Activated T-cell treated with anti-CD3 and anti-CD28 coated beads for 1 hour (primary cell): ENCODE data around the gene PRKCQ.

Experiments used
- DNase-seq: peaks from one replicate; pipeline ENCODE4 v3.0.0-alpha.2; 2020; ENCODE audit warnings: low read depth

The PRKCQ gene

GRCh38 chr10:6405713-6406112 is 174.4 kb downstream of the PRKCQ start:
- DNase-seq: no peak

GRCh38 chr10:6404127-6405072 is 175.7 kb downstream of the PRKCQ start:
- no peak for DNase-seq

GRCh38 chr10:6402960-6403359 is 177.1 kb downstream of the PRKCQ start:
- DNase-seq: no peak

GRCh38 chr10:6402349-6402709 is 177.7 kb downstream of the PRKCQ start:
- DNase-seq: no peak

GRCh38 chr10:6401558-6402348 is 178.3 kb downstream of the PRKCQ start:
- DNase-seq: peak; percentile 39

- DNase-seq: no peak
These were observed 179.1 kb downstream of the PRKCQ start for GRCh38 chr10:6400821-6401465.

GRCh38 chr10:6400331-6400730 is 179.7 kb downstream of the PRKCQ start:
- DNase-seq: no peak

GRCh38 chr10:6399879-6400278 is 180.2 kb downstream of the PRKCQ start:
- DNase-seq: no peak

GRCh38 chr10:6399231-6399741 is 180.8 kb downstream of the PRKCQ start:
- no peak for DNase-seq

- no peak for DNase-seq
These were observed 181.7 kb downstream of the PRKCQ start for GRCh38 chr10:6398399-6398798.

- DNase-seq: no peak
These were observed 183.4 kb downstream of the PRKCQ start for GRCh38 chr10:6396652-6397051.

GRCh38 chr10:6396226-6396625 is 183.8 kb downstream of the PRKCQ start:
- no peak for DNase-seq

- DNase-seq: no peak
These were observed 184.5 kb downstream of the PRKCQ start for GRCh38 chr10:6395606-6396005.

GRCh38 chr10:6394084-6394483 is 186.0 kb downstream of the PRKCQ start:
- no peak for DNase-seq

GRCh38 chr10:6393168-6393567 is 186.9 kb downstream of the PRKCQ start:
- DNase-seq: no peak

- DNase-seq: no peak
These were observed 189.7 kb downstream of the PRKCQ start for GRCh38 chr10:6390213-6390845.

- DNase-seq: no peak
These were observed 191.7 kb downstream of the PRKCQ start for GRCh38 chr10:6388261-6388893.

- no peak for DNase-seq
These were observed 193.1 kb downstream of the PRKCQ start for GRCh38 chr10:6386960-6387359.

- no peak for DNase-seq
These were observed 193.7 kb downstream of the PRKCQ start for GRCh38 chr10:6386346-6386745.

GRCh38 chr10:6385665-6386064 is 194.4 kb downstream of the PRKCQ start:
- no peak for DNase-seq

- no peak for DNase-seq
These were observed 195.2 kb downstream of the PRKCQ start for GRCh38 chr10:6384847-6385246.
